D721Med (cell line): ENCODE results near the gene SULT1A1.

Source experiments
- DNase-seq: peaks from one replicate; pipeline ENCODE4 v3.0.0; 2011; ENCODE audit warnings: low spot score; ENCODE audit not compliant: insufficient read length
- FAIRE-seq: peaks from 2 replicates; lab custom pipeline; 2011; peaks lifted over from hg19 to GRCh38; lab: Jason Lieb, UNC
- TF ChIP-seq, protein P1 (sequence below): IDR thresholded peaks from 2 replicates; pipeline ENCODE4 v1.5.1; 2012; ENCODE audit warnings: mild to moderate bottlenecking, control low read depth; ENCODE audit not compliant: insufficient read depth; ENCODE audit errors: missing control alignments

SULT1A1 gene

DNA sequence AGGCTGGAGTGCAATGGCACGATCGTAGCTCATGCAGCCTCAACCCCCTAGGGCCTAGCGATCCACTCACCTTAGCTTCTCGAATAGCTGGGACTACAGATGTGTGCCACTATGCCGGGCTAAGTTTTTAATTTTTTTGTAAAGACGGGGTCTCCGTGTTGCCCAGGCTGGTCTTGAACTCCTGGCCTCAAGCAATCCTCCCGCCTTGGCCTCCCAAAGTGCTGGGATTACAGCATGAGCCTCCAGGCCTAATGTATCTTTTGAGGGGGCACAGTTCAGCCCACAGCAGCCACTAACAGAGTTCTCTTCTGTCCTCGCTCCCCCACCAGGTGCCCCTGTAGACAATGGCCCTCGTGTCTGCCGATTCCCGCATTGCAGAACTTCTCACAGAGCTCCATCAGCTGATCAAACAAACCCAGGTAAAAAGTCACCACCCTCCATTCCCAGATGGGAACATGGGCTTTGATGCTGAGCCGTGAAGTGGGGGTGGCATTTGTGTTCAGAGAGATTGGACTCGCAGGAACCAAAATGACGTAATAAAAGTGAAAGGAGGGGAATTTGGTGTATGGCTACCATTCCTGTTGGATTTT is 29.0 kb downstream of the SULT1A1 start:
- no peak for FAIRE-seq
- no peak for DNase-seq

DNA sequence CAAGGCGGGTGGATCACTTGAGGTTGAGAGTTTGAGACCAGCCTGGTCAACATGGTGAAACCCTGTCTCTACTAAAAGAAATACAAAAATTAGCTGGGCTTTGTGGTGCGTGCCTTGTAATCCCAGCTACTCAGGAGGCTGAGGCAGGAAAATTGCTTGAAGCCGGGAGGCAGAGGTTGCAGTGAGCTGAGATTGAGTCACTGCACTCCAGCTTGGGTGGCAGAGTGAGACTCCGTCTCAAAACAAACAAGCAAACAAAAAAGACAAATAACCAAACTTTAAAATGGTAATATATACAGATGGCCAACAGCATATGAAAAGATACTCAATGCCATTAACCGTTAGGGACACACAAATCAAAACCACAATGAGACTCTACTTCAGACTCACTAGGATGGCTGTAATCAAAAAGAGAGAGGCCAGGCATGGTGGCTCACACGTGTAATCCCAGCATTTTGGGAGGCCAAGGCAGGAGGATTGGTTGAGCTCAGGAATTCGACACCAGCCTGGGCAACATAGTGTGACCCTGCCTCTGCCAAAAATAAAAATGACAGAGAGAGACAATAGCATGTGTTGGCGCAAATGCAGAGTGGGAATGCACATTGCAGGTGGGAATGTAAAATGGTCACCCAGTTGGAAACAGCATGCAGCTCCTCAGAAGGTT is 34.3 kb downstream of the SULT1A1 start:
- TF ChIP-seq, protein P1, sequence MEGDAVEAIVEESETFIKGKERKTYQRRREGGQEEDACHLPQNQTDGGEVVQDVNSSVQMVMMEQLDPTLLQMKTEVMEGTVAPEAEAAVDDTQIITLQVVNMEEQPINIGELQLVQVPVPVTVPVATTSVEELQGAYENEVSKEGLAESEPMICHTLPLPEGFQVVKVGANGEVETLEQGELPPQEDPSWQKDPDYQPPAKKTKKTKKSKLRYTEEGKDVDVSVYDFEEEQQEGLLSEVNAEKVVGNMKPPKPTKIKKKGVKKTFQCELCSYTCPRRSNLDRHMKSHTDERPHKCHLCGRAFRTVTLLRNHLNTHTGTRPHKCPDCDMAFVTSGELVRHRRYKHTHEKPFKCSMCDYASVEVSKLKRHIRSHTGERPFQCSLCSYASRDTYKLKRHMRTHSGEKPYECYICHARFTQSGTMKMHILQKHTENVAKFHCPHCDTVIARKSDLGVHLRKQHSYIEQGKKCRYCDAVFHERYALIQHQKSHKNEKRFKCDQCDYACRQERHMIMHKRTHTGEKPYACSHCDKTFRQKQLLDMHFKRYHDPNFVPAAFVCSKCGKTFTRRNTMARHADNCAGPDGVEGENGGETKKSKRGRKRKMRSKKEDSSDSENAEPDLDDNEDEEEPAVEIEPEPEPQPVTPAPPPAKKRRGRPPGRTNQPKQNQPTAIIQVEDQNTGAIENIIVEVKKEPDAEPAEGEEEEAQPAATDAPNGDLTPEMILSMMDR, result no peak
- FAIRE-seq (no peak), DNase-seq (no peak)

More for the DNA sequence above, 29.0 kb downstream of the SULT1A1 start:
- TF ChIP-seq, protein P1, result no peak

DNA sequence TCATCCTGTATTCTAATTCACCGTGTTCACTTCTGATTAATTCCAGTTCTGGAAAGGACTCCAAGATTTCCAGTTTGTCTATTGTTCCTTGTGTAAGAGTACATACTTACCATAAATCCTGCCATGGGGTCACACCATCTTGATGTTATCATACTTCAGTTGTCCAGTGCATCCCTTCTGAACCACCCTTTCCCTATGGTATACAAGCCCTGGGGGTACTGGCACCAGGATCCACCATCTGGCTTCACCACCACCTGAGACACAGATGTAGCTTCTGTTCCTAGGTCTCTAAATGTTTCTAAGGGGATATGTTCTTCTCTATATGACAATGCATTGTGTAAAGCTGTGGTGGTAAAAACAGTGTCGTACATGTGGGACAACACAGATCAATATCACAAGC is 34.9 kb downstream of the SULT1A1 start:
- FAIRE-seq (no peak), DNase-seq (no peak)
- TF ChIP-seq, protein P1, result no peak

DNA sequence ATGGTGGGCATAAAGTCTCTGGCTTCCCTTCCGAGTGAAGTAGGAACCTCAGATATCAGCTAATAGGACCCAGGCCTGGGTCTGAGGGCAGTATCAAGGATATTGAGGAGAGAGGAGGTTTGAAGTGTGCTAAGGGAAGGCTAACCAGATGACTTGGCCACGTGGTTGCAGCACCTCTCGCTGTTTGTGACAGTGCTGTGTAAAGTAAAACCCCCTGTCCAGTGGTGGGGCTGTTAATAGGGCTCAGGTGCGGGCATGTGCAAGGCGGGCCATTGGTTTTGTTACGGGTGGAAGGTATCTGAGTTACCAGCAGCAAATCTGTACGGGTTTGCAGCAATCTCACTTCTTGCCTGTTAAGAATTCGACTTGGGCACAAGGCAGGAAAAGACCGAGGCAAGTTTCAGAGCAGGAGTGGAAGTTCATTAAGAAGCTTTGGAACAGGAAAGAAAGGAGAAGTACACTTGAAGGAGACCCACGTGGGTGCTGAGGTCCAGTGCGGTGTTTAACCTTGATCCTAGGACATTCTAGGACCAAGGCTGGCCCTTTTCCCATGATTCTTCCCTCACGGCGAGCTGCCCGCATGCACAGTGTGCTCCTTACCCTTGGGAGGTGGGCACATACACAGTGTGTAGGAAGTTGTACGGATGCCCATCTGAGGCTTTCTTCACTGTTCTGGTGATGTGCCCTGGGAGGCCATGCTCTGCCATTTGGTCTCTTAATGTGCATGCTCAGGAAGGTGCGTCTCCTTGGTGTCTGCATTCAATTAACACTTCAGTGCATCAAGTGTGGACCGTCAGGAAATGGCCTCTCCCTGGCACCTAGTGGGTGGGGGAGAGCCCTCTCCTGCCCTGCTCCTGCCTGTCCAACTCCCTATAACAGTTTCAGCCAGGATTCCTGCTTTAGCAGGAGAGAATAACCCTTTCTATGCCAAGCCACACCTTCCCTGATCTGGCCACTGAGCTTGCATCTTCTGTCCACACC is 35.8 kb downstream of the SULT1A1 start:
- TF ChIP-seq, protein P1, result no peak
- no peak for DNase-seq
- no peak for FAIRE-seq

DNA sequence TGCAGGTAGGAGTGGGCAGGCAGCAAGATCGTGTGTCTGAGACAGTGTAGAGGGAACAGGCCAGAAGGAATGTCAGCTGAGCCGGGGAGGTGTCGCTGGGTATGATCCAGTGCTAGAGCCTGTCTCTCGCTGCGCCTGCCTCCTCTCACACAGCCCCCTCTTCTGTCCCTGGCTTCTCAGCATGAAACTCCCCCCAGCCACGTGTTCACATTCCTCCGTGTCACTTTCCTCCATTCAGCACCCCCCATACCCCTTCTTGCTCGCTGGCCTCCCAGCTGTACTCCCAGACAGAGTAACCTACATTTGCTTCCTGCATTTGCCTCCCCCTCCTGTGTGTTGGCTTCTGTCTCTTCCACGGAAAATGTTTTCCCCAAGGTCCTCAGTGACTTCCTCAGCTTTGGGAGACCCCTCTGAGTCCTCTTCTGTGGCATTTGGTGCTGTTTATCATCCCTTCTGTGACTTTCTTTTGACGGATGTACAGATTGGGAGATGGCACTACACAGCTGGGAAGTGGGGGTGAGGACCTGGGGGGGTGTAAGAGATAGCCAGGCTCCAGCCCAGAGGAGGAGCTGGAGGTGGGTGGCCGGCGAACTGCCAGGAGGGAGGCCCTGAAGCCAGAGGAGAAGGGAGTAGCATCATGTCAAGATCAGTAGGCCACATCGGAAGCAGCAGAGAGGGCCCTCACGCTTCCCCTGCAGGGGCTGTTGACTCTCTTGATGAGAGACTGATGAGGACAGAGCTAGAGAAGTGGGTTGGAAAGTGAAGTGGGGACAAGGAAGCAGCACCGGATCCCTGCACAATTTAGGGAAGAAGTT is 36.9 kb downstream of the SULT1A1 start:
- no peak for DNase-seq
- no peak for FAIRE-seq
- TF ChIP-seq, protein P1, result no peak

DNA sequence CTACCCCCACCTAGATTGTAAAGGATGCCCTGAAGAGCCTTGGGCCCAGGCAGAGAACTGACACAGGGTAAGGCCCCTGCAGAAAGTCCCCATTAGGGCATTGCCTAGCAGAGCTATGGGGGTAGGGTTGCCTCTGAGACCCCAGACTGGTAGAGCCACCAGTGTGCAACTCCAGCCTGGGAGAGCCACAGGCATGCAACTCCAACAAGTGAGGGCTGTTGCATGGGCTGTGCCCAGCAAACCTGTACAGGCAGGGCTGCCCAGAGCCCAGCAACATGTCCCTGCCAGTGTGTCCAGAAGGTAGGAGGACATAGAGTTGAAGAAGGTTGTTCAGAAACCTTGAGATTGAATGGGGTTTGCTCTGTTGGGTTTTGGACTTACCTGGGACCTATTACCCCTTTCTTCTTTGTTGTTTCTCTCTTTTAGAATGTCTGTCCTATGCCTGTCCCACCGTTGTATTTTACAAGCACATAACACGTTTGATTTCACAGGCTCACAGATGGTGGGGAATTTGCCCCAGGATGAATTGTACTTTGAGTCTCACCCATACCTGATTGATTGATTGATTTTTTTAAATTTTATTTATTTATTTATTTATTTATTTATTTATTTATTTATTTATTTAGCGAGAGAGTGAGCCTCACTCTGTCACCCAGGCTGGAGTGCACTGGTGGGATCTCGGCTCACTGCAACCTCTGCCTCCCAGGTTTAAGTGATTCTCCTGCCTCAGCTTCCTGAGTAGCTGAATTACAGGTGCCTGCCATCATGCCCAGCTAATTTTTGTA is 39.7 kb downstream of the SULT1A1 start:
- no peak for DNase-seq
- TF ChIP-seq, protein P1, result no peak
- FAIRE-seq, result no peak
